ENCODE measurements around the gene CATSPERD.
"Not testable (repeated sequence)": the region's sequence is repeated elsewhere in the genome, so short reads cannot be mapped to it uniquely, and the experiment has no call there.

Gene CATSPERD

GRCh38 chr19:5743630-5744029 is 23.2 kb downstream of the CATSPERD start:
- DNase-seq, result no peak

- not testable (repeated sequence) for DNase-seq
Measured at GRCh38 chr19:5744999-5745398, 24.6 kb downstream of the CATSPERD start.

- DNase-seq, result not testable (repeated sequence)
Measured at GRCh38 chr19:5748920-5749319, 28.5 kb downstream of the CATSPERD start.

GRCh38 chr19:5749505-5749904 is 29.1 kb downstream of the CATSPERD start:
- DNase-seq, result no peak

DNA sequence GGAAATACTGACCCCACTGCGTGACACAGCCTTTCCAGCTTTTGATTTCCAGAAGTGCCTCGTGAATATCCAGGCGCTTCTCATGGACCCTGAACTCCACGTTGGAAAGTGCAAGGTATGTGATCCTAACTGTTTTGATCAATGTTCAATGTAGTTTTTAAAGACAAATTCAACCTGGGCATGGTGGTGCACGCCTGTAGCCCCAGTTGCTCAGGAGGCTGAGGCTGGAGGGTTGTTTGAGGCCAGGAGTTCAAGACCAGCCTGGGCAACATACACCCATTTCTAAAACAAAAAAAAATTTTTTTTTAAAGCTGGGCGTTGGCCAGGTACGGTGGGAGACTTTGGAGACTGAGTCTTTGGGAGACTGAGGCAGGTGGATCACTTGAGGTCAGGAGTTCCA is 31.3 kb downstream of the CATSPERD start:
- DNase-seq, result no peak

DNA sequence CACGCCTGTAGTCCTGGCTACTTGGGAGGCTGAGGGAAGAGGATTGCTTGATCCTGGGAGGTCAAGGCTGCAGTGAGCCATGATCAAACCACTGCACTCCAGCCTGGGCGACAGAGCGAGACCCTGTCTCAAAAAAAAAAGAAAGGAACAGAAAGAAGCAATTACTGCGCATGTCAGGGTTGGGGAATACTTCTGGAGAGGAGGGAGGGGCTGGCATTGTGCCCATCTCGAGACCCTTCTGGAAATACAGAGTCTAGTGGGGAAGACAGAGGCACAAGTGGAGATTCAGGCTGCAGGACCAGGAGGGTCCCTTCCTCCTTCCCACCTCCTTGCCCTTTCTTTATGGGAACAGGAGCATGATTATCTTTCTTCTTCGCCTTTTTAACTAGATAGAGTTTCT is 33.3 kb downstream of the CATSPERD start:
- DNase-seq, result no peak

- DNase-seq, result no peak
Measured at GRCh38 chr19:5762608-5763217, 42.3 kb downstream of the CATSPERD start.

DNA sequence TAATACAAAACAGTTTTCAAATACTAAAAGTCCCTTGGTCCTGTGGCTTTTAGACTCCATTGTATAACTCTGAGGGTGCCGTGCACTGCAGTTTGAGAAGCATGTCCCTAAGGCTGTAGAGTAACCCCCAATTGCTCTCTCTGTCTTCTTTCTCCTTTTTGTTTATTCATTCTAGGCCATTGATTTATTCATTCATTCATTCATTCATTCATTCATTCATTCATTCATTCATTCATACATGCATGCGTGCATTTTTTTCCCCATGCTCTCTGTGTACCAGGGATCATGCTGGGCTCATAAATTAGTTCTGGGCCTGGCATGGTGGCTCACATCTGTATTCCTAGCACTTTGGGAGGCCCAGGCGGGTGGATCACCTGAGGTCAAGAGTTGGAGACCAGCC is 44.8 kb downstream of the CATSPERD start:
- no peak for DNase-seq

DNA sequence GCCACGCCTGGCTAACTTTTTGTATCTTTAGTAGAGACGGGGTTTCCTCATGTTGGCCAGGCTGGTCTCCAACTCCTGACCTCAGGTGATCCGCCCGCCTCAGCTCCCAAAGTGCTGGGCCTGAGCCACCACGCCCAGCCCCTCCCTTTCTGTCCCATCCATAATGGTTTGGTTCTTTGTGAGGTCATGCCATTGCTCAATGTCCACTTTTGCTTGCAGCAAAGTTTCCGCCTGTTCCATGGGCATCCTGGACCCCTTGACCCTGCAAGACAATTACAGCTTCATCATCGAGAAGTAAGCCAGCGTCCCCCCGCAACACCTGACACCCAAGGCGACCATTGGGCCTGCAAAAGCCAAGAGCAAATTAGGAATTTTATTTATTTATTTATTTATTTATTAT is 47.5 kb downstream of the CATSPERD start:
- no peak for DNase-seq

DNA sequence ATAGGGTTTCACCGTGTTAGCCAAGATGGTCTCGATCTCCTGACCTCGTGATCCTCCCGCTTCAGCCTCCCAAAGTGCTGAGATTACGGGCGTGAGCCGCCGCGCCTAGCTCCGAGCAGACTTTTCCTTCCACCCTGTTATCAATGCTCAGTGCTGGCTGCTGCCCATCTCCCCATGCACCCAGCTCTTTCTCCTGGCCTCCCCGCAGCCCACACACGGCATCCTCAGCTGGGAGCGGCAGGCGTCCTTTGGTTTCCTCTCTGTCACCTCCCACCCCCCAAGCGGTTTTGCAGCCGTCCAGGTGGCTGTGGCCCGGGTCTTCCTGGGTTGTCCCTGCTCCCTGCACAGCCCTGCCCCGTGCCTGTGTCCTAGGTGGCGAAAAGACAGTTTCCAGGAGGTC is 52.0 kb downstream of the CATSPERD start:
- no peak for DNase-seq

- no peak for DNase-seq
Measured at GRCh38 chr19:5773276-5773675, 52.8 kb downstream of the CATSPERD start.

GRCh38 chr19:5774921-5775320 is 54.5 kb downstream of the CATSPERD start:
- no peak for DNase-seq

DNA sequence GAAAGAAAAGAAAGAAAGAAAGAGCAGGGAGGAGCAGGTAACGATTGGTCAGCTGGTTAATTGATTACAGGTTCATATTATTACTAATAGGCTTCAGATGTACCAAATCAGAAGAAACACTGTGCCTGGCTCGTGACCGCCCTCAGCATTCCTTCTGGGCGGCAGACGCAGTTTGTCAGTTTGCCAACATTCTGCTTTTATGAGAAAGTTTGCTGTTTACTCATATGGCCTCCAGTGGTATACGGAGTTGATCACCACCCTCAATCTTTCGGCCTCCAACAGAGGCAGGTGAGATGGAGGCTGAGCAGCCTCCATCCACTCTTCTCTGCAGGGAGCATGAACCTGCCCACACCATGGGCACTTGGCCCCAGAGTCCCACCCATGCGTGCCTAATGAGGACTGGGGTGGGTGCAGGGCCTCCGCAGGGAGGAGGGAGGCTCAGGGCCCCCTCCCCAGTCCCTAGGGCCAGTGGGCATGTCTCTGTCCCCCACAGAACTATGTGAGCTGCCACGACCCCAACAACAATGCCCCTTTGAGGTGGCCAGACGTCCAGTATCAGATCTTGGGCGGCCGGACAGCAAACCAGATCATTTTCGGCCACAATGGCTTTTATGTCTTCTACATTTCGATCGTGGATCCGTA is 55.4 kb downstream of the CATSPERD start:
- DNase-seq, result no peak

- no peak for DNase-seq
Measured at GRCh38 chr19:5778402-5778801, 58.0 kb downstream of the CATSPERD start.

DNA sequence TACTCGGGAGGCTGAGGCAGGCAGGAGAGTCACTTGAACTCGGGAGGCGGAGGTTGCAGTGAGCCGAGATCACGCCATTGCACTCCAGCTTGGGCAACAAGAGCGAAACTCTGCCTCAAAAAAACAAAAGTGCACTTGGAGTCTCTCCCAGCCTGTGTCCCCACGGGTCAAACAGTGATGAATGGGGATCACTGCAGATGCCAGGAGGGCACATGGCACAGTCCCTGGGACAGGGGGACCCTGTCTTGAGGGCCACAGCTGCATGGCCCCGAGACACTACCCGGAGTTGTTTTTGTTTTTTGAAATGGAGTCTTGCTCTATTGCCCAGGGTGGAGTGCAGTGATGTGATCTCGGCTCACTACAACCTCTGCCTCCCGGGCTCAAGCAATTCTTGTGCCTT is 60.5 kb downstream of the CATSPERD start:
- DNase-seq, result not testable (repeated sequence)

- no peak for DNase-seq
Measured at GRCh38 chr19:5782322-5782721, 61.9 kb downstream of the CATSPERD start.

DNA sequence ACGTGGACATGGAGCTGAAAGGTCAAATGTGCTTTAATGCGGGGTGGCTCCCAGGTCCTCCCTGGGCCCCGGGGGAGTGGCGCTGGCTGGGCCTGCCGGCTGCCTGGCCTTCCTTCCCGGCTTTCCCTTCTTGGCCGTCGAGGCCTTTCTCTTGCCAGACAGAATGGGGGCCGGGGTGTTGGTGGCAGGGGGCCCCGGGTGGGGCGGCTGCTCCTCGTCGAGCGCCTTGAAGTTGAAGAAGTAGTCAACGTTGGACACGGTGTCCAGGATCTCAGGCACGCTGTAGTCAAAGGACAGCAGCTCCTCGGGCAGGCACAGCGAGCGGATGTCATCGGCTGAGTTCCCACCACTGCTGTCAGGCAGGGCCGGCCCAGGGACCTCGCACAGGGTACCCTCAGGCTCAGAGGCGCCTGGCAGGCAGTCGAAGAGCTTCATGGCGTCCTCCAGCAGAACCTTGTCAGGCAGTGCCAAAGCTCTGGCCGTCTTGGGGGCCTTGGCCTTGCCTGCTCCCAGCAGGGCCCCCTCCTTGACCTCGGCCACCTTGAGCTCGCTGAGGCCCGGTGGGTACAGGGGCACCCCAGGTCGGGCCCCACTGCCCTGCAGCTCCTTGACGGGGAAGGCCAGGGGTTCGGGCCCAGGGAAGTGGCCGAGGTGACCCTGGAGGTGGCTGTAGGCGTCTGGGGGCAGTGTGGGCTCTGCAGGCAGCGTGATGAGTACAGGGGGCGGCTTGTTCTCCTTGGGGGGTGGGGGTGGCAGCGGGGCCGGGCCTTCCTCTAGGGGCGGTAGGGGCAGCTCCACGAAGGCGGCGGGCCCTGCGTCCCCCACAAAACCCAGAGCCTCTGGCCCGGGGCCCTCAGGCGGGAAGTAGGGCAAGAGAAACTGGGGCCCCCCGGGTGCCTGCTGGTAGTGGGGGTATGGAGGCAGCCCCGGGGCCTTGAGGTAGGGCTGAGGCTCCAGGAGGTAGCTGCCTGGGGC is 62.8 kb downstream of the CATSPERD start:
- DNase-seq, result no peak

GRCh38 chr19:5784581-5785147 is 64.2 kb downstream of the CATSPERD start, which contains the start of gene PRR22:
Gene PRR22 (minus strand): TSS chr19:5784746. CDS start chr19:5784660, 86 bp downstream.
- DNase-seq, result no peak

- no peak for DNase-seq
Measured at GRCh38 chr19:5785423-5785822, 65.0 kb downstream of the CATSPERD start.

DNA sequence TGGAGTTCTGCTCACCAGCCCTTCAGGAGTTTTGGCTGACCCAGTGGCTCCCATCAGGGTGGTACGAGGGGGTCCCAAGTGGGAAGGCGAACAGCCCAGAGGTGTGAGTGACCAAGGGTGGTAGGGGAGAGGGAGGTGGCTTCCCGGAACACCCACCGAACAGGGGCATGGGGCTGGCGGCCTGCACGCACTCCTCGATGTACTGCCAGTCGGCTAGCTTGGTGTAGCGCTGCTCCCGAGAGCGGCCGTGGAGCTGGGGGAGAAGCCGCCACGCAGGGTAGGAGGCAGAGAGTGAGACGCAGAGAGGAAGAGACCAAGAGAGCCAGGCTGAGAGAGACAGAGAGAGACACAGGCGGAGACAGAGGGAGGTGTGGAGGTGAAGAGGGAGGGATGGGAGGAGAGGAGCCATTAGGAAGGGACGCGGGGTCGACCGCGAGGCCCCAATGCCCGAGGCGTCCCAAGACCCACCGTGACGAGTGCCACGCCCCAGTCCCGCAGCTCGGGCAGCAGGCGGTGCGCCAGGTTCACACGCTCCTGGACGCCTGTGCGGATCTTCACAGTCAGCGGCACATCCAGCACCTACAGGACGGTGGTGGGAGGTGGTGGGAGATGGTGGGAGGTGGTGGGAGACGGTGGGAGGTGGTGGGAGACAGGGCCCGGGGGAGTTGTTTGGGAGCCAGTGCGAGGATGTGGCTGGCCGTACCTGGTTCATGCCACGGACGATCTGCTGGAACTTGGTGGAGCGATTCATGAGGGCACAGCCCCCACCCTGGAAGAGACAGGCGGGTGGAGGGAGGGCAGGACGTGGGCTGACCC is 66.4 kb downstream of the CATSPERD start:
- DNase-seq, result no peak

- DNase-seq, result no peak
Measured at GRCh38 chr19:5787409-5788182, 67.2 kb downstream of the CATSPERD start.

GRCh38 chr19:5788422-5788821 is 68.0 kb downstream of the CATSPERD start:
- no peak for DNase-seq
